ENCODE data around the gene MSI2. TPM values are rescaled to one million over a fixed set of nuclear protein-coding genes. Genes with fewer than 3 reads are reported as not detected.
A peak's percentile ranks its signal among the peaks of the same experiment; 100 is the strongest.

MSI2 gene
- total RNA-seq, 1 donor from 2014 or later = 31.3 TPM

DNA sequence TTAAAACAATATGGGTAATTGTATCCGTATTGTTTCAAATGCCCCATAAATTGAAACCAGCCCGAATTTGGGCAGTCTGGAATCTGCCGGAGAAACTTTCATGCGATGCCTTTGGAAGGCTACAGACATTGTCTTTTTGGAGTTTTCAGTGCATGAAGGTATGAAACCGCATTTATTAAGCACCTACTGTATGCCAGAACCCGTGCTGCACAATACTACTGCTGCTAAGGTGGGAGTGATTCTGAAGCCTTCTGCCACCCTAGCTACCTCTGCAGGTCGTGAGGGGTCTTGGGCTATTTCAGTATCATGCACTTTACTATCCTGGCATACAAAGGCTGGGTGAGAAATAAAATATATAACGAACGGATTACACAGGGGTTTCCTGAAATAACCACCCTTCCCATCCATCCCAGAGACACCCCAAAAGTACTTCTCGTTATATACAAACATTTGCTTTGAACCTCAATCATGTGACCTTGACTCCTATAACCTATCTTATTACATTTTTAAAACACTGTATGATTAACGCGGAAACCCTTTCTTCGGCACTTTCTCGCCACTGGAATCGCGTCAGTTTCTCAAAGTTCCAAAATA, 1.0 kb upstream of the MSI2 start:
- TF ChIP-seq, protein P1, sequence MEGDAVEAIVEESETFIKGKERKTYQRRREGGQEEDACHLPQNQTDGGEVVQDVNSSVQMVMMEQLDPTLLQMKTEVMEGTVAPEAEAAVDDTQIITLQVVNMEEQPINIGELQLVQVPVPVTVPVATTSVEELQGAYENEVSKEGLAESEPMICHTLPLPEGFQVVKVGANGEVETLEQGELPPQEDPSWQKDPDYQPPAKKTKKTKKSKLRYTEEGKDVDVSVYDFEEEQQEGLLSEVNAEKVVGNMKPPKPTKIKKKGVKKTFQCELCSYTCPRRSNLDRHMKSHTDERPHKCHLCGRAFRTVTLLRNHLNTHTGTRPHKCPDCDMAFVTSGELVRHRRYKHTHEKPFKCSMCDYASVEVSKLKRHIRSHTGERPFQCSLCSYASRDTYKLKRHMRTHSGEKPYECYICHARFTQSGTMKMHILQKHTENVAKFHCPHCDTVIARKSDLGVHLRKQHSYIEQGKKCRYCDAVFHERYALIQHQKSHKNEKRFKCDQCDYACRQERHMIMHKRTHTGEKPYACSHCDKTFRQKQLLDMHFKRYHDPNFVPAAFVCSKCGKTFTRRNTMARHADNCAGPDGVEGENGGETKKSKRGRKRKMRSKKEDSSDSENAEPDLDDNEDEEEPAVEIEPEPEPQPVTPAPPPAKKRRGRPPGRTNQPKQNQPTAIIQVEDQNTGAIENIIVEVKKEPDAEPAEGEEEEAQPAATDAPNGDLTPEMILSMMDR (IDR thresholded peaks at IDR 0.05) = no peak
- Histone ChIP-seq H3K4me3 (peak overlapping the region; percentile 80), H3K36me3 (no peaks in the 10 kb centered on the region), H3K27ac (peak overlapping the region; percentile 81), H3K9me3 (no peaks in the 10 kb centered on the region), H3K4me1 (peaks cover 15% of the 10 kb centered on the region), H3K27me3 (no peaks in the 10 kb centered on the region)
- intact Hi-C loops (cut with DNase I) = no loop called here
- no peak for DNase-seq
- no peak for ATAC-seq

- H3K36me3 ChIP-seq = no peaks in the 10 kb centered on the region
- H3K27ac ChIP-seq = peak overlapping the region; percentile 78
- DNase-seq (peak; percentile 70), ATAC-seq (peak; percentile 26)
- intact Hi-C loops (cut with DNase I) = no loop called here
- peaks cover 15% of the 10 kb centered on the region for H3K4me1 ChIP-seq
- TF ChIP-seq, protein P1 (IDR thresholded peaks at IDR 0.05) = no peak
- H3K4me3 ChIP-seq = peak overlapping the region; percentile 80
- no peaks in the 10 kb centered on the region for H3K9me3 ChIP-seq
- H3K27me3 ChIP-seq = no peaks in the 10 kb centered on the region
Observed at GRCh38 chr17:57256708-57257112, 387 bp downstream of the MSI2 start.

GRCh38 chr17:57257195-57257894, 1.0 kb downstream of the MSI2 start:
- TF ChIP-seq, protein P1 (IDR thresholded peaks at IDR 0.05) = no peak
- no peak for ATAC-seq
- intact Hi-C loops (cut with DNase I) = no loop called here
- H3K9me3 ChIP-seq = no peaks in the 10 kb centered on the region
- peak overlapping the region; percentile 80 for H3K4me3 ChIP-seq
- H3K36me3 ChIP-seq = peaks cover 4% of the 10 kb centered on the region
- H3K27me3 ChIP-seq = no peaks in the 10 kb centered on the region
- peak overlapping the region; percentile 78 for H3K27ac ChIP-seq
- DNase-seq = no peak
- peaks cover 15% of the 10 kb centered on the region for H3K4me1 ChIP-seq

GRCh38 chr17:57257895-57258851, 1.9 kb downstream of the MSI2 start:
- Histone ChIP-seq H3K27ac (peak overlapping the region; percentile 11), H3K36me3 (peaks cover 4% of the 10 kb centered on the region), H3K4me3 (peak overlapping the region; percentile 80), H3K4me1 (peaks cover 15% of the 10 kb centered on the region), H3K9me3 (no peaks in the 10 kb centered on the region), H3K27me3 (no peaks in the 10 kb centered on the region)
- intact Hi-C loops (cut with DNase I) = no loop called here
- TF ChIP-seq, protein P1 (IDR thresholded peaks at IDR 0.05) = no peak
- no peak for DNase-seq
- no peak for ATAC-seq

- intact Hi-C loops (cut with DNase I) = no loop called here
Observed at GRCh38 chr17:57259306-57259705, 3.0 kb downstream of the MSI2 start.

More at GRCh38 chr17:57259306-57259705, 3.0 kb downstream of the MSI2 start:
- no peak for ATAC-seq
- H3K9me3 ChIP-seq = no peaks in the 10 kb centered on the region
- DNase-seq = no peak
- TF ChIP-seq, protein P1 (IDR thresholded peaks at IDR 0.05) = no peak
- H3K36me3 ChIP-seq = peaks cover 4% of the 10 kb centered on the region
- H3K27ac ChIP-seq = no peak overlapping the region
- H3K27me3 ChIP-seq = no peaks in the 10 kb centered on the region
- peaks cover 15% of the 10 kb centered on the region for H3K4me1 ChIP-seq
- no peak overlapping the region for H3K4me3 ChIP-seq

All from upper lobe of right lung (tissue), 1 donor.